Colonic mucosa (tissue), 4 donors: ENCODE measurements around the gene EIF6. TPM values are rescaled to one million over a fixed set of nuclear protein-coding genes. Genes with fewer than 3 reads are reported as not detected.
A peak's percentile ranks its signal among the peaks of the same experiment; 100 is the strongest.

ENCODE experiments used
- DNase-seq: peaks from one replicate; pipeline ENCODE4 v3.0.0-alpha.2; 2020
- H3K27ac ChIP-seq: fragments of 200-600 bp; one replicate; pipeline ENCODE4 v1.8.0; 2021
- H3K27me3 ChIP-seq: fragments of 200-600 bp; one replicate; pipeline ENCODE4 v1.8.0; 2021
- H3K36me3 ChIP-seq: fragments of 200-600 bp; one replicate; pipeline ENCODE4 v1.8.0; 2021
- H3K4me1 ChIP-seq: fragments of 200-600 bp; one replicate; pipeline ENCODE4 v1.8.0; 2021; ENCODE audit warnings: mild to moderate bottlenecking
- H3K4me3 ChIP-seq: fragments of 200-600 bp; one replicate; pipeline ENCODE4 v1.8.0; 2021
- H3K9ac ChIP-seq, 2 donors: one replicate each; pipeline ENCODE4 v1.7.0; 2013; ENCODE audit warnings: control low read depth in 2 of 2, low read depth in 2 of 2, low read length in 2 of 2
- H3K9me3 ChIP-seq: fragments of 200-600 bp; one replicate; pipeline ENCODE4 v1.8.0; 2021
- intact Hi-C: fragments of 100-400 bp; cut with DNase I; formaldehyde crosslinking; loops from one replicate; pipeline ENCODE4 v1.14.1; 2022
- total RNA-seq, 2 donors: library from RNA; stranded (reverse); fragmentation: NEBNext Ultra II Directional in 1 of 2; extraction: Animal tissue kit (Norgen Biotek cat#: 25700) in 1 of 2; gene quantifications; one replicate each; pipeline ENCODE4 v1.2.1, GENCODE V29; 2021
- TF ChIP-seq, protein P1 (sequence below): fragments of 200-600 bp; IDR thresholded peaks from one replicate; pipeline ENCODE4 v1.8.0; 2022; ENCODE audit warnings: antibody characterized with exemption, mild to moderate bottlenecking
- donor health status: healthy.
- donor health status: DM: no; HTN: no; CAD: no.
- donor health status: DM: no; HTN: no; CAD: no.

The EIF6 gene
- total RNA-seq, 2 donors from 2014 or later = 163 to 194 TPM

DNA sequence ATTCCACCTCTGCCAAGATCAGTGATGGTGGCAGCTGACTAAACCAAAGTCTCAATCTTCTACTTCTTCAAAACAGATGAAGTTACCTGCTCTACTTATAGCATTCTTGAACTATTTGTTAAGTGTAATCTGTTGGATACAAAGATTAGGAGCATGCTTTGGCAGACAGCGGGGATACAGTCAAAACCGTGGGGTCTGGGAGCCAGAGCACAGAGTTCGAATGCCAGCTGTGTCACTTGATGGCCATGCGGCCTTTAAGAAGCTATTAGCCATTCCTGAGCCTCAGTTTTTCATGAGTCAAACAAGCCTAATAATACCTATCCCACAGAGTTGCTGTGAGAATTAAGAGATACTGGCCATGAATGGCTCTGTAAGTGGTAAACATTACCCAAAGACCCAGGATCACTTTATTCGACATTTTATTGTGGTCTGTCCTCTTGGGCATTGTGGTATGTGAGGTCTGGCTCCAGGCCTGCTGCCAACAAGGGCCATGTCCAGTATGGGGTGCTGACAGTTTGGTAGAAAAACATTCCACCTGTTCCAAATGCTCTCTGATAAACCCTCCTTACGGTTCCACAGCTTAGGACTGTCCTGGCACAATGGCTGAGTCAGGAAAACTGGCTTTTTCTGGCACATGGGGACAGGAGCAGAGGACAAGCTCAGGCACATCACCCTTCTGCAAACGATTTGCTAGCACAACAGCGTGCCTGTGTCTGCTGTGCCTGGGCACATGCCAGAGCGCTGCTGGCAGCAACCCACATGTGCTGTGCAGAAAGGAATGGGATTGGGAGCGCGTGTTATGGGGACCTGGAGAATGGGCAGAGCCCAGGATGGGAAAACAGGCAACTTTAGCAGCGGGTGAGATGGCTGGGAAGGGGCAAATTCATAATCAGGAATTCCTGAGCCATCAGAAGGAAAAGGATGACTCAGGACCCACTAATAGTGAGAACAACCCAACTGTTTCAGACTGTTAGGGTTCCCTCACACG, 23.4 kb upstream of the EIF6 start:
- no peaks in the 10 kb centered on the region for H3K4me1 ChIP-seq
- no peak for DNase-seq
- H3K36me3 ChIP-seq = no peaks in the 10 kb centered on the region
- H3K9ac ChIP-seq = no peak overlapping the region
- TF ChIP-seq, protein P1, sequence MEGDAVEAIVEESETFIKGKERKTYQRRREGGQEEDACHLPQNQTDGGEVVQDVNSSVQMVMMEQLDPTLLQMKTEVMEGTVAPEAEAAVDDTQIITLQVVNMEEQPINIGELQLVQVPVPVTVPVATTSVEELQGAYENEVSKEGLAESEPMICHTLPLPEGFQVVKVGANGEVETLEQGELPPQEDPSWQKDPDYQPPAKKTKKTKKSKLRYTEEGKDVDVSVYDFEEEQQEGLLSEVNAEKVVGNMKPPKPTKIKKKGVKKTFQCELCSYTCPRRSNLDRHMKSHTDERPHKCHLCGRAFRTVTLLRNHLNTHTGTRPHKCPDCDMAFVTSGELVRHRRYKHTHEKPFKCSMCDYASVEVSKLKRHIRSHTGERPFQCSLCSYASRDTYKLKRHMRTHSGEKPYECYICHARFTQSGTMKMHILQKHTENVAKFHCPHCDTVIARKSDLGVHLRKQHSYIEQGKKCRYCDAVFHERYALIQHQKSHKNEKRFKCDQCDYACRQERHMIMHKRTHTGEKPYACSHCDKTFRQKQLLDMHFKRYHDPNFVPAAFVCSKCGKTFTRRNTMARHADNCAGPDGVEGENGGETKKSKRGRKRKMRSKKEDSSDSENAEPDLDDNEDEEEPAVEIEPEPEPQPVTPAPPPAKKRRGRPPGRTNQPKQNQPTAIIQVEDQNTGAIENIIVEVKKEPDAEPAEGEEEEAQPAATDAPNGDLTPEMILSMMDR = no peak
- H3K27me3 ChIP-seq = no peaks in the 10 kb centered on the region
- H3K27ac ChIP-seq = peak overlapping the region; percentile 31
- H3K4me3 ChIP-seq = no peak overlapping the region
- intact Hi-C loops = no loop called here
- H3K9me3 ChIP-seq = no peaks in the 10 kb centered on the region

DNA sequence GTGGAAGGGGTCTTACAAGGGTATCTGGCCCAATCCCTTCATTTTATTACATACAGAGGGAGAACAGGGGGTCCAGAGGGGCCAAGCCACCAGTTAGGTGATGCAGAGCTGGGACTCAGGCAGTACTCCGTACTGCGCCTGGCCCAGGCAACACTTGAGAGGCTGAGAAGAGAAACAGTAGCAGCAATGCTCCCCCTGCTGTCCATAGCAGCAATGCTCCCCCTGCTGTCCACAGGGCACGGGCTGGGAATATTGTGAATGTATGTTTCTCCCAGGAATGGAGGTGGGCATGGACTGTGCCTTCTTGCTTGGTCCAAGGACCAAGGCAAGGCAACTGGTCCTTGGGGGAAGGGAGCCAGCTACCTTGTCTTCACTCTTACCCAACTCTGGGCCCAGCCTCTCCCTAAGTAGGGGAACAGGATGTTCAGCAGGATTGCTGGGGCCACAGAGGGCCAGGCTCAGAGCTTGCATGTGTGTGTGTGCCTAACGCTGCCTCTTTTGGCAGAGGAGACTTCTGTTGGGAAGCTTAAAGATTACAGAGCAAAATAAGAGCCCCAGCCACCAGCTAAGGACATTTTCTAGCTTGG, 22.5 kb upstream of the EIF6 start:
- H3K27ac ChIP-seq = peak overlapping the region; percentile 31
- H3K9ac ChIP-seq = peak overlapping the region in 1 of 2 donors; percentile 13
- H3K4me3 ChIP-seq = no peak overlapping the region
- intact Hi-C loops = no loop called here
- no peaks in the 10 kb centered on the region for H3K9me3 ChIP-seq
- DNase-seq = peak; percentile 60
- H3K27me3 ChIP-seq = no peaks in the 10 kb centered on the region
- H3K4me1 ChIP-seq = no peaks in the 10 kb centered on the region
- no peaks in the 10 kb centered on the region for H3K36me3 ChIP-seq
- TF ChIP-seq, protein P1 = peak; percentile 76

DNA sequence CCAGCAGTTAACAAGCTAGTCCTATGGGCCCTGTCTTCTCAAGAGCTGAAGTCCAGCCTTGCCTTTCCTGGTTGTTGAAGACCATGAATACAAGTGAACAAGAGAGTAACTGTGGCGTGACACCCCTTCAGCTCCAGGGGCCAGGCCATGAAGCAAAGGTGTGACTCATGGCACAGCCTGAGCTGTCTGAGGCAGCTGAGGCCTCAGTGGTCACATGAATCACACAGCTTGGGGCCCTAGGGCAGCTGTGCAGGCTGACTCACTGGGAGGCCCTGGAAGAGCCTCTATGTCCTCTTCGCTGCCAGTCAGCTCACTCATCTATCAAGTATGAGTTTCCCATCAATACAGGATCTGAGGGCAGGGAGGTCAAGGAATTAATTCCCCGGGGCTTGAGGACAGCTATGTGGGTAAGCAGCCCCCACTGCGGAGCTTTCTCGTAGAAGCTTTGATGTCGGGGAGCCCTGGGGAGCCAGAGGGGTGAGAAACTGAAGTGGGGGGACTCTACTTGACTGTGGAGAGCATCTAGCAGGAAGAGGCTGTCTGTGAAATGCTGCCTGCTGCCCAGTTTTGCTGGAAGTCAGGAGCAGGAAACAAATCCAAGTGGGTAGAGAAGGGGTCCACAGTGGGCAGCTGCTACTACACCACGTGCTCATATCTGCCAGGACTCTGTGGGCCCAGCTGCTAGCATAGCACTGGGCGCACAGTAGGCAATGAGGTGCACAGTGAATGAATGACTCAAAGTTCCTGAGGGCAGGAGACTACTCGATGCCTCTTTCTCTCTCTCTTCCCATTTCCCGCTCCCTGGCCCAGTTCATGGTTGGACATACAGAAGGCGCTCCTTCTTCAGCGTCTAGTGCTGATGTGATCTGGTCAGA, 21.3 kb upstream of the EIF6 start:
- TF ChIP-seq, protein P1 = no peak
- Histone ChIP-seq H3K4me1 (no peaks in the 10 kb centered on the region), H3K9ac (no peak overlapping the region), H3K27ac (peak overlapping the region; percentile 43), H3K27me3 (no peaks in the 10 kb centered on the region), H3K9me3 (no peaks in the 10 kb centered on the region), H3K36me3 (no peaks in the 10 kb centered on the region), H3K4me3 (no peak overlapping the region)
- no peak for DNase-seq
- intact Hi-C loops = no loop called here

DNA sequence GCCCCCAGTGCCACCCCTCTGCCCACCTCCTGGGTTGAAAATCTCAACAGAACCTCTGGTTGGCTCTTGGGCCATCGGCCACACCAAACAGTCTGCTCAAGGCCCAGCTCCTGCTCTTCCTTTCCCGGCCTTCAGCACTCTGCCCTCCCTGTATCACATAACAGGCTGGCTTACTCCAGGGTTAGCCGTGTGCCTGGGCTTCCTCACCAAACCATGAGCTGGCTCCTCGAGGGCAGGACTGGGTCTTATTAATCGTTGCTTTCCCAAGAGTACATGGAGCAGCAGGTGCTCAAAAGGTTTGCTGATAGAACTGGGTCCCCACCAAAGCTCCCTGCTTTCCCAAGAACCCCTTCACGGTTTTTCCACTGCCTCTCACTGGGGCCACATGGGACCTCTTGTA, 20.4 kb upstream of the EIF6 start:
- H3K27ac ChIP-seq = no peak overlapping the region
- no peaks in the 10 kb centered on the region for H3K9me3 ChIP-seq
- no peaks in the 10 kb centered on the region for H3K36me3 ChIP-seq
- TF ChIP-seq, protein P1 = no peak
- no peaks in the 10 kb centered on the region for H3K4me1 ChIP-seq
- no peak overlapping the region for H3K4me3 ChIP-seq
- H3K27me3 ChIP-seq = no peaks in the 10 kb centered on the region
- DNase-seq = no peak
- intact Hi-C loops = loop anchor here (5.0 kb wide), 1 partner anchor 127 kb away; no protein-coding TSS in a partner anchor
- no peak overlapping the region for H3K9ac ChIP-seq
